A549 (cell line): ENCODE data around the gene PCBP3. TPM values are rescaled to one million over a fixed set of nuclear protein-coding genes. Genes with fewer than 3 reads are reported as not detected.

Experiments used
- ATAC-seq, 2 experiments: fragments of 200-7000 bp in 1 of 2; fragments of >200 bp in 1 of 2; cut with Nextera tagmentation in 1 of 2; cut with Tn5 transposase in 1 of 2; 3 replicates each; pipeline versions ENCODE4 v1.8.0 to v1.9.1; 2018 to 2020; ENCODE audit warnings: mild to moderate bottlenecking in 1 of 2, moderate library complexity in 1 of 2
- CTCF ChIA-PET: fragments of 300-600 bp; sonication (Branson Sonifier 250); formaldehyde crosslinking; extraction: SDS; loops from one replicate; lab custom pipeline; 2021; ENCODE audit warnings: antibody characterized with exemption, inconsistent platforms; lab: Yijun Ruan, JAX
- POLR2A ChIA-PET: fragments of 350-600 bp; formaldehyde crosslinking; extraction: SDS; loops from one replicate; lab custom pipeline; 2021; ENCODE audit warnings: antibody characterized with exemption, inconsistent platforms; lab: Yijun Ruan, JAX
- DNase-seq, 2 experiments: peaks; one replicate each; pipeline versions ENCODE4 v3.0.0 to v3.0.0-alpha.2; 2011 to 2016; ENCODE audit warnings: low read depth in 1 of 2, low spot score in 1 of 2
- FAIRE-seq: peaks from 2 replicates; lab custom pipeline; 2011; peaks lifted over from hg19 to GRCh38; lab: Jason Lieb, UNC
- H3K27ac ChIP-seq, 2 experiments: fragments of >200 bp; sonication (Bioruptor Twin); formaldehyde crosslinking; 3 replicates each; pipeline ENCODE4 v1.5.1; 2016 to 2017
- H3K4me1 ChIP-seq: fragments of >200 bp; sonication (Bioruptor Twin); formaldehyde crosslinking; 3 replicates; pipeline ENCODE4 v1.6.1; 2016
- H3K4me2 ChIP-seq: fragments of >200 bp; sonication (Bioruptor Twin); formaldehyde crosslinking; 3 replicates; pipeline ENCODE4 v1.6.1; 2016
- H3K4me3 ChIP-seq: fragments of >200 bp; sonication (Bioruptor Twin); formaldehyde crosslinking; 3 replicates; pipeline ENCODE4 v1.5.1; 2016
- H3K9me3 ChIP-seq: fragments of >200 bp; sonication (Bioruptor Twin); formaldehyde crosslinking; 3 replicates; pipeline ENCODE4 v1.6.1; 2016
- CBX2 ChIP-seq: fragments of 200-600 bp; sonication (generic); IDR thresholded peaks from 2 replicates; pipeline ENCODE4 v1.6.1; 2016; ENCODE audit warnings: low read depth, mild to moderate bottlenecking, borderline replicate concordance
- CHD4 ChIP-seq: fragments of 200-600 bp; sonication (generic); IDR thresholded peaks from 2 replicates; pipeline ENCODE4 v1.6.1; 2016; ENCODE audit warnings: antibody characterized with exemption, mild to moderate bottlenecking, borderline replicate concordance
- ESRRA ChIP-seq: fragments of 150-350 bp; IDR thresholded peaks from 2 replicates; pipeline ENCODE4 v1.6.1; 2014; ENCODE audit warnings: mild to moderate bottlenecking, low read length, borderline replicate concordance
- FOSB ChIP-seq: fragments of 250-450 bp; sonication (Bioruptor Pico); IDR thresholded peaks from 2 replicates; pipeline ENCODE4 v1.5.0; 2020; ENCODE audit warnings: mild to moderate bottlenecking, moderate library complexity
- FOSL2 ChIP-seq, 2 experiments: fragments of 450-650 bp in 1 of 2; fragments of >200 bp in 1 of 2; sonication (Bioruptor Twin) in 1 of 2; formaldehyde crosslinking; IDR thresholded peaks; 2 replicates each; pipeline versions ENCODE4 v1.5.0 to v1.6.1; 2016 to 2020; ENCODE audit warnings: mild to moderate bottlenecking in 1 of 2, moderate library complexity in 1 of 2
- GATA3 ChIP-seq: IDR thresholded peaks from 2 replicates; pipeline ENCODE4 v1.6.1; 2012; ENCODE audit warnings: borderline replicate concordance
- HDAC2 ChIP-seq: fragments of 200-600 bp; sonication (generic); IDR thresholded peaks from 2 replicates; pipeline ENCODE4 v1.6.1; 2016
- HEYL ChIP-seq: fragments of 250-450 bp; sonication (Bioruptor Pico); IDR thresholded peaks from 2 replicates; pipeline ENCODE4 v1.8.0; 2021; ENCODE audit warnings: mild to moderate bottlenecking, moderate library complexity
- HOXB5 ChIP-seq: fragments of 250-450 bp; sonication (Bioruptor Pico); IDR thresholded peaks from 2 replicates; pipeline ENCODE4 v1.5.0; 2020; ENCODE audit warnings: mild to moderate bottlenecking, moderate library complexity
- JUNB ChIP-seq: fragments of >200 bp; sonication (Bioruptor Twin); formaldehyde crosslinking; IDR thresholded peaks from 2 replicates; pipeline ENCODE4 v1.6.1; 2016
- KDM5A ChIP-seq: fragments of 200-600 bp; sonication (generic); IDR thresholded peaks from 2 replicates; pipeline ENCODE4 v1.6.1; 2016; ENCODE audit warnings: antibody characterized with exemption, mild to moderate bottlenecking
- MAZ ChIP-seq: fragments of 150-350 bp; IDR thresholded peaks from 2 replicates; pipeline ENCODE4 v1.6.1; 2014; ENCODE audit warnings: antibody characterized with exemption, low read depth, low read length, borderline replicate concordance
- MYC ChIP-seq: IDR thresholded peaks from 2 replicates; pipeline ENCODE4 v1.6.1; 2012; ENCODE audit warnings: mild to moderate bottlenecking, inconsistent platforms, low read length, improper control_type of control experiment, borderline replicate concordance
- NFE2L2 ChIP-seq: fragments of 150-350 bp; conservative IDR thresholded peaks from 2 replicates; pipeline ENCODE4 v1.6.1; 2014; ENCODE audit warnings: low read length
- NR3C1 ChIP-seq: fragments of >200 bp; sonication (Bioruptor Twin); formaldehyde crosslinking; IDR thresholded peaks from 3 replicates; pipeline ENCODE4 v1.6.1; 2017
- POLR2A ChIP-seq: IDR thresholded peaks from 2 replicates; pipeline ENCODE4 v1.6.1; 2012; ENCODE audit warnings: mild to moderate bottlenecking, low read length
- RNF2 ChIP-seq: fragments of 200-600 bp; sonication (generic); IDR thresholded peaks from 2 replicates; pipeline ENCODE4 v1.6.1; 2016; ENCODE audit warnings: low read depth, mild to moderate bottlenecking, antibody characterized with exemption, moderate library complexity, borderline replicate concordance
- SMC3 ChIP-seq: fragments of >200 bp; sonication (Bioruptor Twin); formaldehyde crosslinking; IDR thresholded peaks from 3 replicates; pipeline ENCODE4 v1.6.1; 2018; ENCODE audit warnings: inconsistent platforms
- SREBF2 ChIP-seq: fragments of 450-650 bp; IDR thresholded peaks from 2 replicates; pipeline ENCODE4 v1.6.1; 2014; ENCODE audit warnings: mild to moderate bottlenecking, moderate library complexity
- WGBS: methylation state at CpG from one replicate; pipeline ENCODE4 v1.1.6; 2017; ENCODE audit errors: missing lambda C conversion rate; 5-methylcytosine and 5-hydroxymethylcytosine counted together
- polyA plus RNA-seq, 4 experiments: library from polyadenylated mRNA; depleted of rRNA in 3 of 4; stranded (reverse); fragments of >200 nt; fragmentation: RNase III in 1 of 4; extraction: RNeasy Plus Mini Kit Qiagen cat#74134 plus additional on column Dnase treatment in 1 of 4; gene quantifications; 2 replicates in 3 of 4; 3 replicates in 1 of 4; pipeline ENCODE4 v1.2.3, GENCODE V29; 2011 to 2017
- TF ChIP-seq, protein P1 (sequence below): fragments of 200-600 bp; sonication (generic); IDR thresholded peaks from 2 replicates; pipeline ENCODE4 v1.6.1; 2016; ENCODE audit warnings: antibody characterized with exemption, mild to moderate bottlenecking, moderate library complexity
- TF ChIP-seq, protein P2 (sequence below): fragments of 250-450 bp; sonication (Bioruptor Pico); IDR thresholded peaks from 2 replicates; pipeline ENCODE4 v1.5.0; 2020; ENCODE audit warnings: low read depth, mild to moderate bottlenecking, moderate library complexity
- TF ChIP-seq, protein P3 (sequence below): IDR thresholded peaks from 2 replicates; pipeline ENCODE4 v1.6.1; 2012
- TF ChIP-seq, protein P4 (sequence below): IDR thresholded peaks from 2 replicates; pipeline ENCODE4 v1.6.1; 2012; ENCODE audit warnings: low read depth, borderline replicate concordance
- TF ChIP-seq, protein P5 (sequence below): fragments of >200 bp; sonication (Bioruptor Twin); formaldehyde crosslinking; IDR thresholded peaks from 2 replicates; pipeline ENCODE4 v1.6.1; 2016

The PCBP3 gene
- polyA plus RNA-seq, 2 of the 4 experiments (the other 2 are of a cell fraction), result 0.30 to 0.34 TPM

DNA sequence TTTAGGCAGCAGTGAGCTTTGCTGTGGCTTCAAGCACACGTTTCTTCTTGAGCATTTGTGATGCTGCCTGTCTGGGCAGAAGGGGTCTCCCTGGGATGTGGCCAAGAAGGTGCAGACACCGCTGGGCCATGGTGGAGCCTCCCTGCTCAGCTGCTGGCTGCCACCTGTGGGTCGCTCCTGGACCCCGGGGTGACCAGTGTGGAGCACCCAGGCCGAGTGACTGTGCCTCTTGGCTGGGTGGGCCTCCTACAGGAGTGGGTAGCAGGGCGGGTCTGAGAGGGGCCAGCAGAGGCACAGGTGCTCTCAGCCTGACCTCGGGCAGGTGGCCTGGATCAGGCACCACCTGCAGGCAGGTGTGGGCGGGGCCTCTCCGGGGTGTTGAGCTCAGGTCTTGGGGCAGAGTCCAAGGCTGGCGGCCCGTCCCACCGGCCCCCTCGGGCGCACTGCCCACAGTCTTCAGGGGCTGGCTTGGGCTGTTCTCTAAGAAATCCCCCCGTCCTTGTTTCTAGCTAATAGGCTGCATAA lies 296.1 kb downstream of the PCBP3 start:
- no peaks in the 10 kb centered on the region for H3K4me1 ChIP-seq
- H3K9me3 ChIP-seq, result no peaks in the 10 kb centered on the region
- ChIA-PET CTCF (interaction anchor here (0.7 to 1.0 kb wide), 3 partner anchors 17 to 286 kb away, joined by 3 to 4 read pairs (median 3); no protein-coding TSS in a partner anchor), POLR2A (no interaction called here)
- no peak for FAIRE-seq
- H3K4me3 ChIP-seq, result no peak overlapping the region
- DNase-seq, result no peak
- no peak overlapping the region for H3K27ac ChIP-seq
- WGBS, result 67% methylated on average over 6 of the region's 15 CpGs
- ATAC-seq, result no peak
- no peak for TF ChIP-seq HOXB5 (CRISPR knock-in tag)
- no peak for TF ChIP-seq JUNB
- no peak for TF ChIP-seq SMC3
- TF ChIP-seq NR3C1, result no peak
- TF ChIP-seq MAZ, result no peak
- TF ChIP-seq NFE2L2, result no peak
- TF ChIP-seq MYC, result no peak
- no peak for TF ChIP-seq HEYL (CRISPR knock-in tag)
- TF ChIP-seq, protein P1, sequence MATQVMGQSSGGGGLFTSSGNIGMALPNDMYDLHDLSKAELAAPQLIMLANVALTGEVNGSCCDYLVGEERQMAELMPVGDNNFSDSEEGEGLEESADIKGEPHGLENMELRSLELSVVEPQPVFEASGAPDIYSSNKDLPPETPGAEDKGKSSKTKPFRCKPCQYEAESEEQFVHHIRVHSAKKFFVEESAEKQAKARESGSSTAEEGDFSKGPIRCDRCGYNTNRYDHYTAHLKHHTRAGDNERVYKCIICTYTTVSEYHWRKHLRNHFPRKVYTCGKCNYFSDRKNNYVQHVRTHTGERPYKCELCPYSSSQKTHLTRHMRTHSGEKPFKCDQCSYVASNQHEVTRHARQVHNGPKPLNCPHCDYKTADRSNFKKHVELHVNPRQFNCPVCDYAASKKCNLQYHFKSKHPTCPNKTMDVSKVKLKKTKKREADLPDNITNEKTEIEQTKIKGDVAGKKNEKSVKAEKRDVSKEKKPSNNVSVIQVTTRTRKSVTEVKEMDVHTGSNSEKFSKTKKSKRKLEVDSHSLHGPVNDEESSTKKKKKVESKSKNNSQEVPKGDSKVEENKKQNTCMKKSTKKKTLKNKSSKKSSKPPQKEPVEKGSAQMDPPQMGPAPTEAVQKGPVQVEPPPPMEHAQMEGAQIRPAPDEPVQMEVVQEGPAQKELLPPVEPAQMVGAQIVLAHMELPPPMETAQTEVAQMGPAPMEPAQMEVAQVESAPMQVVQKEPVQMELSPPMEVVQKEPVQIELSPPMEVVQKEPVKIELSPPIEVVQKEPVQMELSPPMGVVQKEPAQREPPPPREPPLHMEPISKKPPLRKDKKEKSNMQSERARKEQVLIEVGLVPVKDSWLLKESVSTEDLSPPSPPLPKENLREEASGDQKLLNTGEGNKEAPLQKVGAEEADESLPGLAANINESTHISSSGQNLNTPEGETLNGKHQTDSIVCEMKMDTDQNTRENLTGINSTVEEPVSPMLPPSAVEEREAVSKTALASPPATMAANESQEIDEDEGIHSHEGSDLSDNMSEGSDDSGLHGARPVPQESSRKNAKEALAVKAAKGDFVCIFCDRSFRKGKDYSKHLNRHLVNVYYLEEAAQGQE, result no peak
- TF ChIP-seq GATA3, result no peak
- no peak for TF ChIP-seq ESRRA
- TF ChIP-seq SREBF2, result no peak
- TF ChIP-seq POLR2A, result no peak
- no peak for TF ChIP-seq CBX2
- TF ChIP-seq FOSL2 (IDR thresholded peaks at IDR 0.05), result no peak
- TF ChIP-seq FOSL2 (CRISPR knock-in tag; IDR thresholded peaks at IDR 0.05), result no peak
- TF ChIP-seq, protein P2, sequence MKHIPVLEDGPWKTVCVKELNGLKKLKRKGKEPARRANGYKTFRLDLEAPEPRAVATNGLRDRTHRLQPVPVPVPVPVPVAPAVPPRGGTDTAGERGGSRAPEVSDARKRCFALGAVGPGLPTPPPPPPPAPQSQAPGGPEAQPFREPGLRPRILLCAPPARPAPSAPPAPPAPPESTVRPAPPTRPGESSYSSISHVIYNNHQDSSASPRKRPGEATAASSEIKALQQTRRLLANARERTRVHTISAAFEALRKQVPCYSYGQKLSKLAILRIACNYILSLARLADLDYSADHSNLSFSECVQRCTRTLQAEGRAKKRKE (CRISPR knock-in tag), result no peak
- TF ChIP-seq, all 56 proteins: peak for 0
- no peak overlapping the region for H3K4me2 ChIP-seq

DNA sequence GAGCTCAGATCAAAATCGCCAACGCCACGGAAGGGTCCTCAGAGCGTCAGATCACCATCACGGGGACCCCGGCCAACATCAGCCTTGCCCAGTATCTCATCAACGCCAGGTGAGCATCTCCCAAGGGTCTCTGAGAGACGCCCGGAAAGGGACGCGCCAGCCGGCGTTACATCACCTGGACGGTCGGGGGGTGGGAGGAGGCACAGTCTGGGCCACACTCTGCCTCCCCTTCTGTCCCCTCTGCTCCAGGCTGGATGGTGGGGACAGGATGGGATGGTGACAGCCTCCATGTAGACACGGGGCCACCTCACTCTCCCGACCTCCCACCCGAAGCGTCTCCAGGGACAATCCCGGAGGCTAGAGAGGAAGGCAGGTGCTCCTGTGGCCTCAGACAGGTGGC lies 296.6 kb downstream of the PCBP3 start:
- DNase-seq, result no peak
- no peak for FAIRE-seq
- ChIA-PET POLR2A (no interaction called here), CTCF (interaction anchor here (0.8 to 1.0 kb wide), 2 partner anchors 17 to 285 kb away, joined by 3 to 4 read pairs; no protein-coding TSS in a partner anchor)
- no peaks in the 10 kb centered on the region for H3K4me1 ChIP-seq
- H3K4me3 ChIP-seq, result no peak overlapping the region
- TF ChIP-seq, protein P3, sequence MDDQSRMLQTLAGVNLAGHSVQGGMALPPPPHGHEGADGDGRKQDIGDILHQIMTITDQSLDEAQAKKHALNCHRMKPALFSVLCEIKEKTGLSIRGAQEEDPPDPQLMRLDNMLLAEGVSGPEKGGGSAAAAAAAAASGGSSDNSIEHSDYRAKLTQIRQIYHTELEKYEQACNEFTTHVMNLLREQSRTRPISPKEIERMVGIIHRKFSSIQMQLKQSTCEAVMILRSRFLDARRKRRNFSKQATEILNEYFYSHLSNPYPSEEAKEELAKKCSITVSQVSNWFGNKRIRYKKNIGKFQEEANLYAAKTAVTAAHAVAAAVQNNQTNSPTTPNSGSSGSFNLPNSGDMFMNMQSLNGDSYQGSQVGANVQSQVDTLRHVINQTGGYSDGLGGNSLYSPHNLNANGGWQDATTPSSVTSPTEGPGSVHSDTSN, result no peak
- TF ChIP-seq FOSB (no peak), CBX2 (no peak), RNF2 (no peak), POLR2A (no peak), HOXB5 (CRISPR knock-in tag) (no peak), NR3C1 (no peak), JUNB (no peak), MAZ (no peak), SMC3 (no peak), CHD4 (no peak), HDAC2 (no peak), KDM5A (no peak)
- TF ChIP-seq, protein P4, sequence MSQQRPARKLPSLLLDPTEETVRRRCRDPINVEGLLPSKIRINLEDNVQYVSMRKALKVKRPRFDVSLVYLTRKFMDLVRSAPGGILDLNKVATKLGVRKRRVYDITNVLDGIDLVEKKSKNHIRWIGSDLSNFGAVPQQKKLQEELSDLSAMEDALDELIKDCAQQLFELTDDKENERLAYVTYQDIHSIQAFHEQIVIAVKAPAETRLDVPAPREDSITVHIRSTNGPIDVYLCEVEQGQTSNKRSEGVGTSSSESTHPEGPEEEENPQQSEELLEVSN, result no peak
- TF ChIP-seq, protein P5, sequence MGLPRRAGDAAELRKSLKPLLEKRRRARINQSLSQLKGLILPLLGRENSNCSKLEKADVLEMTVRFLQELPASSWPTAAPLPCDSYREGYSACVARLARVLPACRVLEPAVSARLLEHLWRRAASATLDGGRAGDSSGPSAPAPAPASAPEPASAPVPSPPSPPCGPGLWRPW, result no peak
- H3K27ac ChIP-seq, result no peak overlapping the region
- 62% methylated on average over 6 of the region's 20 CpGs for WGBS
- H3K4me2 ChIP-seq, result no peak overlapping the region
- no peak for ATAC-seq
- no peaks in the 10 kb centered on the region for H3K9me3 ChIP-seq
